Measurements from ENCODE around the gene COX10.
A peak's percentile ranks its signal among the peaks of the same experiment; 100 is the strongest.
"Not testable (repeated sequence)": the region's sequence is repeated elsewhere in the genome, so short reads cannot be mapped to it uniquely, and the experiment has no call there.

COX10 gene

DNA sequence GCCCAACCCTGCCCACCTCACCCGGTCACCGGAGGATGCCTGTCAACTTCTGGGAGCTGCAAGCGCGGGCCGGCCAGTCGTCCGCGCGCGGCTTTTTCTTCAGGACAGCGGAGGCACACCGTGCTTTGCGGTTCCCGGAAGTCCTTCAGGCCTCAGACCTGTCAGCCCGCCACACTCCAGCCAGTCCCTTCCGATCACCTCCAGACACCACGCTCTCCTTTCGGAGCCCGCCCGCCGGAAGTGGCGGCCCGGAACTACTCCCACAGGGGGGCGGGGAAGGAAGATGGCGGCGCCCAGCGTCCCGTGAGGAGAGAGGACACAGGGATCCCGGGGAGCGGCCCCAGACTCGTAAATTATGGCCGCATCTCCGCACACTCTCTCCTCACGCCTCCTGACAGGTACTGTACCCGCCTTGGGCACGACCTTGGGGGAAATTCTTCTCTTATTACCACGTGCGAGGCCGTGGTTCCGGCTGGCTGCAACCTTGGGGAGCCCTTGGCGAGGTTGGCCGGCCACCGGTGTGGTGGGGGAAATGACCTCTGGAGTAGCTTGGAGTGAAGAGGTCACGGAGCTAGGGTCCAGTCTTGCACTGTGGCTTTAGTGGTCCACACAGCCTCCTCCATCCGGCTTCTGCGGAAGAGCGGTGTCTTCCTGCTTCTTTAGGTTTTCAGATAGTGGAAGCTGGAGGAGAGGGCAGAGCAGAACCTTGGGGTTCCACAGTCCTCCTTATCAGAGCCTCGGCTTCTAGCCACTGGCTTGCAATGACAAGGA, at the start of gene COX10:
Gene COX10, plus strand, starts transcription at position 254 of the 771 bp plus-strand sequence. Its CDS starts 102 bp downstream, at position 356.
- no peaks in the 10 kb centered on the region for H3K36me3 ChIP-seq
- H3K27ac ChIP-seq, result peak within 1 kb of the TSS; percentile 66 to 73
- intact Hi-C loops (cut with DNase I; ENCODE audit: low total_unique reads), result no loop called here
- H3K9me3 ChIP-seq, result no peaks in the 10 kb centered on the region
- peak; percentile 82 to 88 for DNase-seq
- no peak for TF ChIP-seq CTCF (IDR thresholded peaks at IDR 0.05)
- H3K27me3 ChIP-seq, result no peaks in the 10 kb centered on the region
- H3K4me1 ChIP-seq, result peaks cover 0 to 26% (median 13%) of the 10 kb centered on the region in 4 donors
- peak within 1 kb of the TSS; percentile 67 to 80 for H3K4me3 ChIP-seq

DNA sequence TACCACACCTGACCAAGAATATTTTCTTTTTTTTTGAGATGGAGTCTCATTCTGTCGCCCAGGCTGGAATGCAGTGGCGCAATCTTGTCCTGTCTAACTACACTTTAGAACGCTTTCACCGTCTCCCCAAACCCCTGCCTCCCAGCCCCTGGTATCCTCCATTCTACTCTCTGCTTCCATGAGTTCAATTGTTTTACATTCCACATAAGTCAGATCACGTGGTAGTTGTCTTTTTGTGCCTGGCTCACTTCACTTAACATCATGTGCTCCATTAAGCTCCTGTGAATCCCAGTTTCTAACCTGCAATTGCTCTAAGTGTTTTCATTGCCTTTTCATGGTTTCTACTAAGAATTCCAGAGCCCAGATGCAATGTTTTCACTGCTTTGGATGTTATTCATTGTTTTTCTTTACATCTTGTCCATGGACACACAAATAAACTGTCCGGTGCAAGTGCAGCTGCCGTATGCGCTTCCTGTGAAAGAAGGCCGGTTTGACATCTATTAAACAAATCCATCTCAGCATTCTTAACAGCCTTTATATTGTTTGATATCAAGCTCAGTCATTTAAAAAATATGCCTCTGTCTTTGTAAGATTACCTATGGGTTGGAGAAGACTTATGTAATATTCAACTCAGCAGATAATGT, 47.5 kb upstream of the COX10 start:
- intact Hi-C loops (cut with DNase I; ENCODE audit: low total_unique reads); H3K4me1 ChIP-seq; H3K27ac ChIP-seq; H3K4me3 ChIP-seq; H3K27me3 ChIP-seq; H3K36me3 ChIP-seq; DNase-seq; H3K9me3 ChIP-seq: not testable (repeated sequence)

GRCh38 chr17:14029755-14030154, 39.5 kb upstream of the COX10 start:
- H3K9me3 ChIP-seq; intact Hi-C loops (cut with DNase I; ENCODE audit: low total_unique reads); H3K27me3 ChIP-seq; H3K4me3 ChIP-seq; H3K4me1 ChIP-seq; H3K27ac ChIP-seq; DNase-seq: not testable (repeated sequence)
- peaks cover 5 to 15% (median 12%) of the 10 kb centered on the region in 3 donors for H3K36me3 ChIP-seq

DNA sequence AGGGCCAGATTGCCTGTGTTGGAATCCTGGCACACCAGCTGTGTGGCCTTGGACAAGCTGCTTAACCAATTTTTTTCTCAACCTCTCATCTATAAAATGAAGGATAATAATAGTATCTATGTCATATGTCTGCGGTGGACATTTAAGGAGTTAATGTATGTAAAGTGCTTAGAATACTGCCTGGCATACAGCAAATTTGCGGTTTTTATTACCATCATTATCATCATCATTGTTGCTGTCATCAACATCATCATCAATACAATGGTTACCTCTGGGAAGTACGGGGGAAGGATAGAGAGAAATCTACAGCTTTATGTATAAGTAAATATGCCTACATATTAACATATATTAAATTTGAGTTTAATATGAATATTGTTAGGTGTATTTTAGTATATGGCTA, 37.1 kb upstream of the COX10 start:
- no peak for TF ChIP-seq CTCF (IDR thresholded peaks at IDR 0.05)
- Histone ChIP-seq H3K27ac (no peak overlapping the region), H3K27me3 (no peaks in the 10 kb centered on the region), H3K4me1 (no peaks in the 10 kb centered on the region), H3K36me3 (peaks cover 5 to 15% (median 12%) of the 10 kb centered on the region in 3 donors), H3K4me3 (no peak overlapping the region), H3K9me3 (no peaks in the 10 kb centered on the region)
- no peak for DNase-seq
- intact Hi-C loops (cut with DNase I; ENCODE audit: low total_unique reads), result no loop called here

DNA sequence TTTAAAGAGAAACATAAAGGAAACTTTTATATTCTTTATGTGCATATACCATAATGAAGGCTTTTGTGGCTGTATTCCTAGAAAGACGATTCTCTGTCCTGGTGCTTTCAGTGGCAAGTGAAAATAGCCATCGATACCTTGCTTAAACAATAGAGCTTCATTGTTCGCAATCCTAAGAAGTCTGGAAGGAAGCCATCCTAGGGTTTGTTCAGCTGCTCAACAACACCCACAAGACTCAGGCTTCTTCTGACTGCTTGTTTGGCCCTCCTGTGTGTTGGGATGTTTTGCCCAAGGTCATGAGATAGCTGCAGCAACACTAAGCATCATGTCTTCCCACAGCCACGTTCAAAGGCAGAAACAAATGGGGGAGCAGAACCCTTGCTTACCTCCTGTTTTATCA, 36.1 kb upstream of the COX10 start:
- DNase-seq, result no peak
- H3K9me3 ChIP-seq, result no peaks in the 10 kb centered on the region
- no peak overlapping the region for H3K4me3 ChIP-seq
- H3K27me3 ChIP-seq, result no peaks in the 10 kb centered on the region
- TF ChIP-seq CTCF (IDR thresholded peaks at IDR 0.05), result no peak
- peaks cover 5 to 15% (median 12%) of the 10 kb centered on the region in 3 donors for H3K36me3 ChIP-seq
- peaks cover 0 to 4% (median 0%) of the 10 kb centered on the region in 4 donors for H3K4me1 ChIP-seq
- intact Hi-C loops (cut with DNase I; ENCODE audit: low total_unique reads), result no loop called here
- H3K27ac ChIP-seq, result no peak overlapping the region

GRCh38 chr17:14037453-14037852, 31.9 kb upstream of the COX10 start:
- Histone ChIP-seq H3K4me1 (peaks cover 0 to 9% (median 0%) of the 10 kb centered on the region in 4 donors), H3K4me3 (no peak overlapping the region), H3K9me3 (no peaks in the 10 kb centered on the region), H3K27me3 (no peaks in the 10 kb centered on the region), H3K27ac (no peak overlapping the region), H3K36me3 (peaks cover 5 to 15% (median 12%) of the 10 kb centered on the region in 3 donors)
- no peak for TF ChIP-seq CTCF (IDR thresholded peaks at IDR 0.05)
- no peak for DNase-seq
- intact Hi-C loops (cut with DNase I; ENCODE audit: low total_unique reads), result no loop called here

Data from tibial artery (tissue), 4 donors.